Renal pelvis (tissue), 4 donors: ENCODE data around the gene MUS81. TPM values are rescaled to one million over a fixed set of nuclear protein-coding genes. Genes with fewer than 3 reads are reported as not detected.
"Not testable (repeated sequence)": the region's sequence is repeated elsewhere in the genome, so short reads cannot be mapped to it uniquely, and the experiment has no call there.

Experiments
- DNase-seq: peaks from one replicate; pipeline ENCODE4 v3.0.0-alpha.2; 2013
- polyA plus RNA-seq, 3 donors: library from polyadenylated mRNA; unstranded; fragments of 120-200 nt; gene quantifications; one replicate each; pipeline ENCODE4 v1.2.1, GENCODE V29; 2013; ENCODE audit not compliant: insufficient read length in 3 of 3

Gene MUS81
- polyA plus RNA-seq, 3 donors, result 50.2 to 59.8 (median 53.4) TPM

DNA sequence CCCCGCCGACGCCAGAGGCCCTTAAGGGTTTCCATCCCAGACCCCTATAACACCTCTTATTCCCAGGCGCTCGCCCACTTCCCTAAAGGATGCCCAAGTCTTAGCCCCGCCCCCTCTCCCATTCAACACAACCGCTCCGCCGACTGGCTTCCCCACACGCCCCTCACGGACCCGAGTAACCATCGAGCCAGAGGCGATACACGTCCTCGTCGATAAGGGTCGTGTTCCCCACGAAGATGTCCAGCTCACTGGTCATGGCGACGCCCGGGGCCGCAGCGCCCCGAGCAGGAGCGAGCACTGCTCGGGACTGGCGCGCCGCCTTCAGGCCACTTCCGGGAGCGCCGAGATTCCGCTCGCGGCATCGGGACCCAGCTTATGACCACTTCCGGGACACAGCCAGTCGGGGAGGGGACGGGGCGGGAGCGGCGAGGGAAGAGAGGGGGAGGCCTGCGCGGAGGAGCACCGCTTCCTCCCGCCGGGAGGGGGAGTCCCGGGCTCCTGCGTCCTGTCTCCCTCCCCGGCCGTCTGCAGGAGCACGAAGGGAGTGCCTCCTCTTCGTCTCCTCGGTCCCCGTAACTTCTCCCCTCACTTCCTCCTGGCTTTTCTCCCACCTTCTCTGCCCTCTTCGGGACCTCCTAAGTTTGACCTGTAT lies 28.1 kb downstream of the MUS81 start, which contains the start of gene FIBP:
TSS of gene FIBP (minus strand) at position 309 of the 652 bp plus-strand sequence. CDS start at position 256, 53 bp downstream.
- DNase-seq, result peak; percentile 96

DNA sequence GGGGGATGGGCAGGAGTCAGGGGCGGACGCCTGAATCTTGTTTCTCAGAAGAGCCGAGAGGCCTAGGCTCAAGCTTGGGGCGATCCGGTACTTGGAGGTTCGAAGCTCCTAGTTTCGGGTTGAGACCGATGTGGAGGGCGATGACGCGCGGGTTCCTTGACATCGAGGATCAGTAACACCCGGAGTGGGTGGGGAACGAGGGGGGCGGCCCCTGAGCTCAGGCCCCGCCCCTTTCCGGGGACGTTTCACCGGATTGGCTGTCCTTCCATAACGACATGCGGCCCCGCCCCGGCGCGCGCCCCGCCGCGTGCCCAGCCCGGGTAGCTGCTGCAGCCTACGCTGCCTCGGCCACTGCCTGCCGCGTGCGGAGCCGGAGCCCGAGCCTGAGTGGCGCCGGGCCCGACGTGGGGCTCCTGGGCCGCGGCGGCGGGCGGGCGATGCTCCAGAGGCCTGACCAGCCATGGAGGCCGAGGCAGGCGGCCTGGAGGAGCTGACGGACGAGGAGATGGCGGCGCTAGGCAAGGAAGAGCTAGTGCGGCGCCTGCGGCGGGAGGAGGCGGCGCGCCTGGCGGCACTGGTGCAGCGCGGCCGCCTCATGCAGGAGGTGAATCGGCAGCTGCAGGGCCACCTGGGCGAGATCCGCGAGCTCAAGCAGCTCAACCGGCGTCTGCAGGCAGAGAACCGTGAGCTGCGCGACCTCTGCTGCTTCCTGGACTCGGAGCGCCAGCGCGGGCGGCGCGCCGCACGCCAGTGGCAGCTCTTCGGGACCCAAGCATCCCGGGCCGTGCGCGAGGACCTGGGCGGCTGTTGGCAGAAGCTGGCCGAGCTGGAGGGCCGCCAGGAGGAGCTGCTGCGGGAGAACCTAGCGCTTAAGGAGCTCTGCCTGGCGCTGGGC lies 30.3 kb downstream of the MUS81 start, which contains the start of gene CCDC85B:
TSS of gene CCDC85B (plus strand) at position 350 of the 895 bp plus-strand sequence. CDS start at position 461, 111 bp downstream.
- DNase-seq, result peak; percentile 97

DNA sequence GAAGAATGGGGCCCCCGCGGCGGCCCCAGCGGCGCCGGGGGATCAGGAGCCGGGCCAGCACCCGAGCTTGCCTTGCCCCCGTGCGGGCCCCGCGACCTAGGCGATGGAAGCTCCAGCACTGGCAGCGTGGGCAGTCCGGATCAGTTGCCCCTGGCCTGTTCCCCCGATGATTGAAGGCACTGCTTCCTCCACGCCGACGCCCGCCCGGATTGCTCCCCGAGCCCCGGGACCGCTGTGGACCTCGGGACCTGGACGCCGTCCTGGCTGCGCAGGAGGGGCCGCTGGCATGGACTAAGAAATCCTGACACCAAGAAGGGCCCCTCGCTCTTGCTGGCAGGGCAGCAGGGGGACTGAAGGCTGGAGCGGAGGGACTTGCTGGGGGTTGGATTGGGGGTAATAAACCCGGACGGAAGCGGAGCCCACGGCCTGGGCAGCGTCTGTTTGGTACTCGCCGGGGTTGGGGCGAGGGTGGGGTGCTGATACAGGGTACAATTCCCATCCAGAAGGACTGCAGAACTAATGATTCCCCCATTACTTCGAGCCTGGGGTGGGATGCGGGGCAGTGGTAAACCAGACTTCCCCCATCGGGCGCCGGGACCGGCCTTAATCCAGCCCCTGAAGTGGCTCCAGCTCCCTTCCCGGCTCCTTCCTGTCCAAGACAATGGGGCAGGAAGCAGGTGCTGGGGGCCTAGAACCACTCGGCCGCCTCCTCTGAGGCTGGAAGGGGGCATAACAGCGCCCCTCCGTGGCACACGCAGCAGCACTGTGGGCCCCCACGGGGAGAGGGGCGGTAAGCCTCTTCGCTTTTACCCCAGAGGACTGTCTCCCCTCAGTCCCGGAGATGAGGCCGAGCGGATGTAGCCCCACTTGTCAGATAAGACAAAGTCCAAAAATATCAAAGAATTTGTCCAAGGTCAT lies 31.2 kb downstream of the MUS81 start:
- DNase-seq, result no peak

DNA sequence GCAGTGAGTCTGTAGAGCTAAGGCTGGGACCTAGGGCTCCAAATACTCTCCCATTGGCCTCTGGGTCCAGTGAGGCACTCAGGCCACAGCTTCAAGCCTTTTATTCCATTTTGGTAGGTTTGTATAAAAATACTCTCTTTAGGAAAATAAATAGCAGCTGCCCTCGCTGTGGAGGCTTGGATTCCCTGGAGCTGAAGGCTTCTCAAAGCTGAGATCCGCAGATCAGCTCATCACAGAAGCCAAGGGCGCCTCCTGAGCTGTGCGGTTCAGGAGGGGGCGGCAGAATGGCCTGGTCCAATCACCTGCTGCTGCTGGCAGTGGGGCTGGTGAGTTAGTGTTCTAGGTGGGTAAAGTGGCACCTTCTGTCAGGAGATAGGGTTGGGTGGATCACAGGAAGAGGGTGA lies 31.9 kb downstream of the MUS81 start:
- not testable (repeated sequence) for DNase-seq

DNA sequence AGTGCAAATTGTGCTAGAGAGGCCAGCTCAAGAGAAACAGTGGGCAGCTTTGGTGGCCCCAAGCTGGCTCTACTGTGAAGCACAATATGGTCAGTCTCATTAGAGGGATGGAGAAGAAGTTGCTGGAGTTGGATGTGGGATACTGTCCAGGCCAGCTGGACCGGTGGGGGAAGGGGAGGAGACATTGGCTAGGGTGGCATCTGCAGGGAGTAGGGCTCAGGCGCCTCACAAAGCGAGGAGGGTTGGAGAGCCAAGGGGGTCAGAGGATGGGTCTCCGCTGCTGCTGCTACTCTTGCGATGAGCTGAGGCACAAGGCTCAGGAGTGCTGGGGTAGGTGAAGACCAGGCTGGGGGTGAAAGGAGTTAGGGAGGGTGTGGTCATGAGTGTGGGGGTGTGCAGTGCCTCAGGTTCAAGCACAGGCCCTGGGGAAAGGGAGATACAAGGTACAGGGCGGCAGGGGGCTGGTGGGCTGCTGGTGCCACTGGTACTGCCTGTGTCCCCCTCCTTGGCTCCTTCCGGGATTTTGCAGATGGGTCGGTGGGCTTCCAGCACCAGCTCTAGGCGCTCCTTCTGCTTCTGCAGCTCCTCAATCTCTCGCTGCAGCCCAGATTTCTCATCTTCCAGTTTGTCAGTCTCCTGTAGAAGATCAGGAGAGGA lies 32.6 kb downstream of the MUS81 start:
- DNase-seq, result no peak

DNA sequence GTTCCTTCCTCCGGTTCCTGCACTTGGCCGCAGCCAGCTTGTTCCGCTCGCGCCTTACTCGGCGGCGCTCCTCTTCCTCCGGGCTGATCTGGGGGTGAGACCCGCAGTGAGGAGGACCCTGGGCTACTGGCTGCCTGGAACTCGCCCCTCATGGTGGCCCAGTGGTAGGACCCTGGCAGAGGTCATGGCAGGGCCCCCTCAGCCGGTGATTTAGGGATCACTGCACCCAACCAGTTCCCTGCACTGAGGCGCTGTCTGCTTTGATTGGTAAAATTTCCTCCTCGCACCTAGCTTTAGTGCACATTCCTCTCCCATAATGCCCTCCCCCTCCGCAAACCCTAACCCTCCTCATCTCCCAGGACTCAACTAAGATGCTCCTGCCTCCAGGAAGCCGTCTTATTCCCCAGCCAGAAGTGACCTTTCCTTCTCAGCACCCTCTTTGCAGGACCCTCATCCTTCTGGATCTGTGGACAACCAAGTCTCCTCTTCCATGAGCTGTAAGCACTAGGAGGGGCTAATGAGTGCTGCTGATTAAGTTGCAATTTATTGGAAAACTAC lies 33.9 kb downstream of the MUS81 start:
- DNase-seq, result no peak

DNA sequence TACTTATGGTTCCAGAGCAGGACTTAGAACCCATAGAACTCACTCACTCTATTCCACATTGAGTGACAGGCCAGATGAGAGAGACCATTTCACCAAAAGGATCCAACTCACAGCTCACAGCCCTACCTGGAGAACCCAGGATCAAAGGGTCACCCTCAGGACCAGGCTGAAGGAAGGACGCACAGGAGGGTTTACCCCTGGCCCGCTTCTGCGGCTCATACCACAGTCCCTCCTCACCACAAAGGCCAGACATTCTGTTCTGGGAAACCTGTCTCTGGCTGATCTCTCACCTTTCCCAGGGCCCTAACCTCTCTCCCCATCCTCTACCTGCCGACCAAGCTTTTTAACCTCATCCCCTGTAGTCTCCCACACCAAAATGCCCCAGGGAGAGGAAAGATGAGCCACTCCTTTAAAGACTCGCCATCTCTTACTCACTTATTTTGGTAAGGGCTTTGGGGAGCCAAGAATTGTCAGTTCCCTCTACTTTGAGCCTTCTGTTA lies 35.3 kb downstream of the MUS81 start:
- DNase-seq, result no peak

DNA sequence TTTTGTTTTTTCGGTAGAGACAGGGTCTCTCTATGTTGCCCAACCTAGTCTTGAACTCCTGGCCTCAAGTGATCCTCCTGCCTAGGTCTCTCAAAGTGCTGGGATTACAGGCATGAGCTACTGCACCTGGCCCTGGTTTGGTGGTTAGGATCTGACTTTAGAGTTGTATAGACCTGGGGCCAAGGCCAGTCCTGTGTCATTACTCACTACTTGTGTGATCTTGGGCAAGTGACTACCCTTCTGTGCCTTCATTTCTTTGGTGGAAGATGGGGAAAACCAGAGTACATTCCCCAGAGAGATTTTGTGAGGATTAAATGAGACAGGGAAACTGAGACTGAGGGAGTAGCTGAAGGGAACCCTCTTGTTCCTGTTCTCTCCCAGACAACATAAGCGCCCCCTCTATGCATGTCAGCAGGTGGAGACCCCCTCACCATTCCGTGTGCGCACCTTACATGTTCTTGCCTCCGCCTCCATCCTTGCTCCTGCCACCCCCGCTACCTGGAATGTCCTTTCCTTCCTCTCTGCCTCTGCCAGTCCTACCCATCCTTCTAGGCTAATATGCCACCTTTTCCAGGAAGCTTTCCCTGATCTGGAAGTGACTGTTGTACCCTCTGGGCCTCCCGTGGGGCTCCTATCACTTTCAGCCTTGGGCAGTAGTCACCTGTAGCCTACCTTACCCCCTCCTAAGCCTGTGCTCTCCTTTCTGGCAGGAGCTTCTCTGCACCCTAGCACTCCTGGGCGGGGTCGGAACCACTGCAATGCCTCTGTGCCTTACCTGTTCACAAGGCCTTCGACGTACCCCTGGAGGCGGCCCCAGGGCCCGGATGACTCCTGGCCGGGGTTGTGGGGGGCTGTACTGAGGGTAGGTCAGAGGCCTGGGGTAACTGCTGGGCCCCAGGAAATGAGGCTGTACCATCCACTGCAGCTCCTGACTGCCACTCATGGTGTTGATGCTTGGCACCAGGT lies 36.1 kb downstream of the MUS81 start:
- no peak for DNase-seq

DNA sequence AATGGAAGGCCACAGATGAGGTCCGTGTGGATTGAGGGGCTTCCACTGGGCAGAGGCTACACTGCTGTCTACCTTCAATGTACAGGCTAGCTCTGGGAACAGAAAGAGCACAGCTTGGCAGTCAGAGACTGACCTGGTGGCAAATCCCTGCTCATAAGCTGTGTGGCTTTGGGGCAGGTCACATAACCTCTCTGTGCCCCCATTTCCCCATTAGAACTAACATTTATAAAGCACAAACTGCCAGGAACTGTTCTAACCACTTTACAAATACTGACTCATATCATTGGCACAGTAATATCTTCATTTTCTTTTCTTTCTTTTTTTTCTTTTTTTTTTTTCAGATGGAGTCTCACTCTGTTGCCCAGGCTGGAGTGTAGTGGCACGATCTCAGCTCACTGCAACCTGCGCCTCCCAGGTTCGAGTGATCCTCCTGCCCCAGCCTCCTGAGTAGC lies 36.8 kb downstream of the MUS81 start:
- DNase-seq, result no peak

DNA sequence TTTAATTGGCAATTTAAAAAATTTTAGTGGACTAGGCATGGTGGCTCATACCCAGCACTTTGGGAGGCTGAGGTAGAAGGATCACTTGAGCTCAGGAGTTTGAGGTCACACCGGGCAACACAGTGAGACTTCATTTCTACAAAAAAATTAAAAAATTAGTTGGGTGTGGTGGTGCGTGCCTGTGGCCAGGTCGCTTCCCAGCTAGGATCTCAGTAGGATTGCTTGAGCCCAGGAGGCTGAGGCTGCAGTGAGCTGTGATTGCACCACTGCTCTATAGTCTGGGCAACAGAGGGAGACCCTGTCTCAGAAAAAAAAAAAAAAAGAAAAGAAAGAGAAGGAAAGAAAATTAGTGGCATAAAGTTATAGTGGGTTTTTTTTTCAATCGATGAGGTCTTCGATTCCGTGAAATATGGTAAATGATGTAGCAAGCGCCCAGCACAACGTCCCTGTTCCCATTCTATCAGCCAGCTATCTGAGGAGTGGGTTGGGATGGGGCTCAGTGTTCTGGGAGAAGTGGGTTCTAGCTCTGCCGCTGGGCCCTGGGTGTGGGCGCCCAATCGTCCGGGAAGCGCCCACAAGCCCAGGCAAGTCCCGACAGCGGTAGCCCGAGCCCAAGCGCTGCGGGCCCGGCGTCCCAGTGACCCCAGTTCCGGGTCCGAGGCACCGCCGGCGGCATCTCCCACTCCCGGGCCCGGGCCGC lies 38.6 kb downstream of the MUS81 start:
- DNase-seq, result no peak

DNA sequence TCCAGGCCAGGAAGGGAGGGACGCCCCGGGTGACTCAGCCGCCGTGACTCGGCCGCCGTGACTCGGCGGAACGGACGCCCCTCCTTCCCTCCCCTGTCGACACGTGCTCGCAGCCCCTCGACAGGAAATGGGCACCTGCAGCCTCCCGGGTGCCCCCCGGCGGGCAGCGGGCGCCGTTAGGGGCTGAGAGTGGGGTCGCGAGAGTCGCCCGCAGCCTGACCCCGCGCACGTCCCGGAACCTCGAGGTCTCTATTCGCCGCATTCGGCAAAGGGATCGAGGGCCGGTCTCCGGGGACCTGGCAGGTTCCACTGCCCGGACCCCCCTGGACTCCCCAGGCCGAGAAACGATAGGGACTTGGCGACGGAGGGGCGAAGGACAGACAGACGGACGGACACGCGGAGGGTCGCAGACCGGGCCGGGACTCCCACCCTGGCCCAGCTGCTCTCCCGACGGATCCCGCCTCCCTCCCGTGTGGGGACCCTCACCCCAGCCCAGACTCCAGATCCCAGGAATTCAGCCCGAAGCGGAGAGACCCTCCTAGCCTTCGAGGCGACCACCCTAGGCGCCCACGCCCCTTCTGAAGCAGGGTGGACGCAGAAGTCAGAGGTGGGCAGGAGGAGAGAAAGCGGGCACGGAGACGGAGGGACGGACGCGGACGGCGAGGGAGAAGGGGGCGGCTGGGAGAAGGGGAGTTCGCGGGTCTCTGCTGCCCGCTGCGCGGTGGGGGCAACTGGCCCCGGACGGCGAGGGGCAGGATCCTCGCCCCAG lies 39.3 kb downstream of the MUS81 start:
- peak; percentile 35 for DNase-seq

DNA sequence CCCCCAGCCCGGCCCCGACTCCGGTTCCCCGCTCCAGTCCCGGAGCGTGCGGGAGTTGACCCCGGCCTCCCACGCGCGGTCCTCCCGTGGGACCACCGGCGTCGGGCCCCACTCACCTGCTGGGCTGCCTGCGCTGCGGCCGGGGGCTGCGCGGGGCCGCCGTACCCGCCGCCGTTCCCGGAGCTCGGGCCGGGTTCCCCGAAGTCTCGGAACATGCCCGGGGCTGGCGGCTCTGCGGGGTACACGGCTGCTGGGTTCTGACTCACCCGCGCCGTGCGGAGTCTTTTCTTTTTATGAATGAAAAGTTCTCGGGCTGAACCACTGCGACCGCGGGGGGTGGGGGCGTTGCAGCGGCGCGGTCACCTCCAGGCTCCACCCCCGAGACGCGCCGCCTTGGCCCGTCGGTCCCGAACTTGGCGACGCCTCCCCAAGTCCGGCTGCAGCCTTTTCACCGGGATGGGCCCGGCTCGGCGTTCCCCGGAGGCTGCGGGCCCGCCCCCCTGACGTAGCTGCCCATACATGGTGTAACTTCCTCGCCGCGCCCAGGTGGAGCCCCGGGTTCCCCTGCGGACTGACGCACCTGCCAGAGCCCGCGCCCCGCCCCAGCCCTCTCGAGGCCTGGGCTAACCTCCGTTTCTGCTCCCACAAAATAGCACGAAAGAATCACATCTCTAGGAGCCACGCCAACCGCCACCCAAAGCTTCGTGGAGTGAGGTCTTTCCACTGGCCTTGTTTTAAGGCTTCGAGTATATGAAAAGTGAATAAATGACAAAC lies 40.1 kb downstream of the MUS81 start, which contains the start of gene FOSL1:
TSS of gene FOSL1 (minus strand) at position 264 of the 774 bp plus-strand sequence. CDS start at position 215, 49 bp downstream.
- DNase-seq, result peak; percentile 61

DNA sequence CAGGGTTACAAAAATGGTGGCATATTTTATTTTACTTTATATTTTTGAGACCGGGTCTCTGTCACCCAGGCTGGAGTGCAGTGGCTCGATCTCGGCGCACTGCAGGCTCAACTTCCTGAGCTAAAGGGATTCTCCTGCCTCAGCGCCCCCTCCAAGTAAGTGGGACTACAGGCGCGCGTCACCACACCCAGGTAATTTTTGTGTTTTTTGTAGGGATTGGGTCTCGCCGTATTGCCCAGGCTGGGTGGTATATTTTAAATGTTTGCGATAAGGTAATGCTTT lies 40.6 kb downstream of the MUS81 start:
- no peak for DNase-seq

DNA sequence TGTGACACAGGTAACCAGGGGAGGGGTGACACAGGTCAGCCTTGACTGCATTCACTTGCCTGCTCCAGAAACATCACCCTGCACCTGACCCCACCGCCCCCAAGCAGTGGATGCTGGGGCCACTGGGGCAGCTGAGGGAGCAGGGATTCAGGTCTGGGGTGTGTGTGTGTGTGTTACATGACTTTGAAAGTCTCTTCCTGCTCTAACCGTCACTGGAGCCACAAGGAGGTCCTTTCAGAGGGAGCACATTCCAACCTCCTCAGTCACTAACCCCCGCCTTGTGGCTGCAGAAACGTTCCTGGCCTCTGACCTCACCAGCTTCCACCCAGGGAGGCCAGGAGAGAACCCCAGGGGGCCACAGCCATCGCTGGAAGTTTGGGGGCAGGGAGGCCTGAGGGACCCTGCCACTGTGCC lies 42.8 kb downstream of the MUS81 start:
- no peak for DNase-seq

DNA sequence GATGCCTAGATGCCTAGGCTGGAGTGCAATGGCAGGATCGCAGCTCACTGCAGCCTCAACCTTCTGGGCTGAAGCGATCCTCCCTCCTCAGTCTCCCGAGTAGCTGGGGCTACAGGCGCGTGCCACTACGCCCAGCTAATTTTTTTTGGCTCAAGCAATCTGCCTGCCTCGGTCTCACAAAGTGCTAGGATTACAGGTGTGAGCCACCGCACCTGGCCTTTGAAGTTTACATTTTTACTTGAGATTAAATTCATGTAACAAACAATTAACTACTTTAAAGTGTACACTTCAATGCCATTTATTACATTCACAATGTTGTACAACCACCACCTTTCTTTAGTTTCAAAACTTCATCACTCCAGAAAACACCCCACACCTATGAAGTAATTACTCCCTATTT lies 43.5 kb downstream of the MUS81 start:
- DNase-seq, result no peak

DNA sequence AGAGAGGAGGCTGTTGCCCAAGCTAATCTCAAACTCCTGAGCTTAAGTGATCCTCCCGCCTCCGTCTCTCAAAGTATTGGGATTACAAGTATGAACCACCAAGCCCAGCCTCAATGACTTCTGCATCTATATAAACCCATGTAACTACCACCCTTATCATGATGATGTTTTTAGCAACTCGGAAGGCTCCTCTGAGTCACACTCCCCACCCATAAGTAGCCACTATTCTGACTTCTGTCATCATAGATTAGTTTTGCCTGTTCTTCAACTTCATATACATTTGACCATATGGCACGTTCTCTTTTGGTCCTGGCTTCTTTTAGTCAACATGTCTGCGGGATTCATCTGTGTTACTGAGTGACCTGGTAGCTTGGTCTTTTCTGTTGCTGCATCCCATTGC lies 46.4 kb downstream of the MUS81 start:
- no peak for DNase-seq

DNA sequence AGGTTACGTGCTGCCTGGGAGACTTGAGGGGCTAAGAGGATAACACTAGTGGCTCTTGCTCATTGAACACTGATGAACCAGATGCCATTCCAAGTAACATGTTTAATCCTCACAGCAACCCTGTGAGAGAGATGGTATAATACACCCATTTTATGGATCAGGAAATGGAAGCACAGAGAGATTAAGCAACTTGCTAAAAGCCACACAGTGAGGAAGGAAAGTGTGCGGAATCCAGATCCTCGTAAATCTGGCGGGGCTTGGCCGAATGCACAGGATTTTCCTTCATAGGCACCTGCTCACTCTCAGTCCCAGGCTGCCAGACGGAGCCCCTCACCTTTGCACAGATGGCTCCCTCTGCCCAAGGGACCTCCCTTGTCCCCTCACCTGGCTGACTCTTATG lies 47.6 kb downstream of the MUS81 start:
- no peak for DNase-seq
